HCT116 (cell line): ENCODE results near the gene C12orf54.

Experiments
- EZH2 ChIP-seq: fragments of 200-600 bp; sonication (generic); IDR thresholded peaks from 2 replicates; pipeline ENCODE4 v1.6.1; 2017; ENCODE audit warnings: antibody characterized with exemption, mixed run types
- POLR2A ChIP-seq: IDR thresholded peaks from 2 replicates; pipeline ENCODE4 v1.7.0; 2011; ENCODE audit warnings: borderline replicate concordance; ENCODE audit not compliant: insufficient read depth, insufficient read length; ENCODE audit errors: extremely low read depth
- ZNF274 ChIP-seq: fragments of 200-500 bp; sonication (Bioruptor generic); IDR thresholded peaks from 2 replicates; pipeline ENCODE4 v1.6.1; 2014; ENCODE audit warnings: mild to moderate bottlenecking, low read depth, low read length, inconsistent platforms
- TF ChIP-seq, protein P1 (sequence below): IDR thresholded peaks from 2 replicates; pipeline ENCODE4 v1.6.1; 2011; ENCODE audit warnings: mild to moderate bottlenecking, low read length, moderate library complexity; ENCODE audit not compliant: insufficient replicate concordance; ENCODE audit errors: extremely low read depth

GRCh38 chr12:48447755-48448154 lies 34.5 kb upstream of the C12orf54 start:
- TF ChIP-seq, protein P1, sequence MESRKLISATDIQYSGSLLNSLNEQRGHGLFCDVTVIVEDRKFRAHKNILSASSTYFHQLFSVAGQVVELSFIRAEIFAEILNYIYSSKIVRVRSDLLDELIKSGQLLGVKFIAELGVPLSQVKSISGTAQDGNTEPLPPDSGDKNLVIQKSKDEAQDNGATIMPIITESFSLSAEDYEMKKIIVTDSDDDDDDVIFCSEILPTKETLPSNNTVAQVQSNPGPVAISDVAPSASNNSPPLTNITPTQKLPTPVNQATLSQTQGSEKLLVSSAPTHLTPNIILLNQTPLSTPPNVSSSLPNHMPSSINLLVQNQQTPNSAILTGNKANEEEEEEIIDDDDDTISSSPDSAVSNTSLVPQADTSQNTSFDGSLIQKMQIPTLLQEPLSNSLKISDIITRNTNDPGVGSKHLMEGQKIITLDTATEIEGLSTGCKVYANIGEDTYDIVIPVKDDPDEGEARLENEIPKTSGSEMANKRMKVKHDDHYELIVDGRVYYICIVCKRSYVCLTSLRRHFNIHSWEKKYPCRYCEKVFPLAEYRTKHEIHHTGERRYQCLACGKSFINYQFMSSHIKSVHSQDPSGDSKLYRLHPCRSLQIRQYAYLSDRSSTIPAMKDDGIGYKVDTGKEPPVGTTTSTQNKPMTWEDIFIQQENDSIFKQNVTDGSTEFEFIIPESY = no peak
- TF ChIP-seq POLR2A (no peak), EZH2 (no peak), ZNF274 (no peak)
